ENCODE measurements around the gene DPH5. TPM values are rescaled to one million over a fixed set of nuclear protein-coding genes. Genes with fewer than 3 reads are reported as not detected.
"Not testable (repeated sequence)": the region's sequence is repeated elsewhere in the genome, so short reads cannot be mapped to it uniquely, and the experiment has no call there.

Gene DPH5
- total RNA-seq, 2 donors from 2014 or later: 2.6 to 29.6 TPM

DNA sequence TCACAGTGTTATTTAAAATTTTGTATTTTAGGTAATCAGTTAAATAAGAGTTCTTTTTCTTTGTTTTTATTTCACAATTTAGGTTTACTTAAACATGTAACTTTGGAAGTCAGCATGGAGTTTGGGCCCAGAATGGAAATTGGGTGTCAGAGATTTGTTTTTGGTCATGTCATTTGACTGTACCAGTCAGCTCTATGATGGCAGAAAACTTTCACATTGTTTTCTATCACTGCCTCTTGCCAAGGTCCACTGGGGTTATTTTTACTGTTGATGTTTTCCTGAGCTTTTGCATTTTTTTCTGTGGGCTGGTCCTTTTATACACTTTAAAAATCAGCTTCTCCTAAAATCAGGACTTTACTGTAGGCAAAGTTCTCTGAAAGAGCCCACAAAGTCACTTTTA lies 75.2 kb downstream of the DPH5 start:
- no peak overlapping the region for H3K4me3 ChIP-seq
- intact Hi-C loops (cut with DNase I): no loop called here
- TF ChIP-seq, protein P1, sequence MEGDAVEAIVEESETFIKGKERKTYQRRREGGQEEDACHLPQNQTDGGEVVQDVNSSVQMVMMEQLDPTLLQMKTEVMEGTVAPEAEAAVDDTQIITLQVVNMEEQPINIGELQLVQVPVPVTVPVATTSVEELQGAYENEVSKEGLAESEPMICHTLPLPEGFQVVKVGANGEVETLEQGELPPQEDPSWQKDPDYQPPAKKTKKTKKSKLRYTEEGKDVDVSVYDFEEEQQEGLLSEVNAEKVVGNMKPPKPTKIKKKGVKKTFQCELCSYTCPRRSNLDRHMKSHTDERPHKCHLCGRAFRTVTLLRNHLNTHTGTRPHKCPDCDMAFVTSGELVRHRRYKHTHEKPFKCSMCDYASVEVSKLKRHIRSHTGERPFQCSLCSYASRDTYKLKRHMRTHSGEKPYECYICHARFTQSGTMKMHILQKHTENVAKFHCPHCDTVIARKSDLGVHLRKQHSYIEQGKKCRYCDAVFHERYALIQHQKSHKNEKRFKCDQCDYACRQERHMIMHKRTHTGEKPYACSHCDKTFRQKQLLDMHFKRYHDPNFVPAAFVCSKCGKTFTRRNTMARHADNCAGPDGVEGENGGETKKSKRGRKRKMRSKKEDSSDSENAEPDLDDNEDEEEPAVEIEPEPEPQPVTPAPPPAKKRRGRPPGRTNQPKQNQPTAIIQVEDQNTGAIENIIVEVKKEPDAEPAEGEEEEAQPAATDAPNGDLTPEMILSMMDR (IDR thresholded peaks at IDR 0.05): no peak
- TF ChIP-seq POLR2A (IDR thresholded peaks at IDR 0.05): no peak

DNA sequence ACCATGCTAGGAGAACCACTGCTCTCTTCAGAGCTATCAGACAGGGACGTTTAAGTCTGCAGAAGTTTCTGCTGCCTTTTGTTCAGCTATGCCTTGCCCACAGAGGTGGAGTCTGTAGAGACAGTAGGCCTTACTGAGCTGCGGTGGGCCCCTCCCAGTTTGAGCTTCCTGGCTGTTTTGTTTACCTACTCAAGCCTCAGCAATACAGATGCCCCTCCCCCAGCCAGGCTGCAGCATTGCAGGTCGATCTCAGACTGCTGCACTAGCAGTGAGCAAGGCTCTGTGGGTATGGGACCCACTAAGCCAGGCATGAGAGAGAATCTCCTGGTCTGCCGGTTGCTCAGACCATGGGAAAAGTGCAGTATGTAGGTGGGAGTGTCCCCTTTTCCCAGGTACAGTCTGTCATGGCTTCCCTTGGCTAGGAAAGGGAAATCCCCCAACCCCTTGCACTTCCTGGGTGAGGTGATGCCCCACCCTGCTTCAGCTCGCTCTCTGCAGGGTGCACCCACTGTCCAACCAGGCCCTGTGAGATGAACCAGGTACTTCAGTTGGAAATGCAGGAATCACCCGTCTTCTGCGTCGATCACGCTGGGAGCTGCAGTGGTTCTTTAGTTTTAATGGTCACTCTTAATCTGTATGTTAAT lies 75.9 kb downstream of the DPH5 start:
- H3K9me3 ChIP-seq; H3K27ac ChIP-seq; H3K4me1 ChIP-seq; H3K36me3 ChIP-seq (replicated peaks in 1 of 2; ENCODE audit: insufficient read depth in 1 of 2, low read depth in 2 of 2); H3K27me3 ChIP-seq; intact Hi-C loops (cut with DNase I); ATAC-seq; H3K4me3 ChIP-seq: not testable (repeated sequence)
- peak; percentile 31 to 53 (median 47) for DNase-seq
- 65 to 73% methylated on average over 8 to 9 of the region's 9 CpGs for WGBS, 2 donors

More for the DNA sequence above, 75.2 kb downstream of the DPH5 start:
- Histone ChIP-seq H3K4me1 (peaks cover 7% of the 10 kb centered on the region), H3K27me3 (no peaks in the 10 kb centered on the region), H3K27ac (no peak overlapping the region), H3K36me3 (replicated peaks in 1 of 2; ENCODE audit: insufficient read depth in 1 of 2, low read depth in 2 of 2) (peaks cover 0 to 1% of the 10 kb centered on the region in 2 donors), H3K9me3 (no peaks in the 10 kb centered on the region)
- no peak for DNase-seq
- ATAC-seq: no peak

DNA sequence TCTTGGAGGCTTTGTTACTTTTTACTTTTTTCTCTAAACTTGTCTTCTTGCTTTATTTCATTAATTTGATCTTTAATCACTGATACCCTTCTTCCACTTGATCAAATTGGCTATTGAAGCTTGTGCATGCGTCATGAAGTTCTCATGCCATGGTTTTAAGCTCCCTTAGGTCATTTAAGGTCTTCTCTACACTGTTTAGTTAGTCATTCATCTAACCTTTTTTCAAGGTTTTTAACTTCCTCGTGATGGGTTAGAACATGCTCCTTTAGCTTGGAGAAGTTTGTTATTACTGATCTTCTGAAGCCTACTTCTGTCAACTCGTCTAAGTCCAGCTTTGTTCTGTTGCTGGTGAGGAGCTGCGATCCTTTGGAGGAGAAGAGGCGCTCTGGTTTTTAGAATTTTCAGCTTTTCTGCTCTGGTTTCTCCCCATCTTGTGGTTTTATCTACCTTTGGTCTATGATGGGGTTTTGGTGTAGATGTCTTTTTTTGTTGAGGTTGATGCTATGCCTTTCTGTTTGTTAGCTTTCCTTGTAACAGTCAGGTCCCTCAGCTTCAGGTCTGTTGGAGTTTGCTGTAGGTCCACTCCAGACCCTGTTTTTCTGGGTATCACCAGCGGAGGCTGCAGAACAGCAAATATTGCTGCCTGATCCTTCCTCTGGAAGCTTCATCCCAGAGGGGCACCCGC lies 76.7 kb downstream of the DPH5 start:
- H3K36me3 ChIP-seq (replicated peaks in 1 of 2; ENCODE audit: insufficient read depth in 1 of 2, low read depth in 2 of 2); ATAC-seq; DNase-seq; H3K9me3 ChIP-seq; H3K4me3 ChIP-seq; intact Hi-C loops (cut with DNase I); H3K27ac ChIP-seq; H3K4me1 ChIP-seq; H3K27me3 ChIP-seq: not testable (repeated sequence)
- 86 to 93% methylated on average over 7 of the region's 7 CpGs for WGBS, 2 donors

DNA sequence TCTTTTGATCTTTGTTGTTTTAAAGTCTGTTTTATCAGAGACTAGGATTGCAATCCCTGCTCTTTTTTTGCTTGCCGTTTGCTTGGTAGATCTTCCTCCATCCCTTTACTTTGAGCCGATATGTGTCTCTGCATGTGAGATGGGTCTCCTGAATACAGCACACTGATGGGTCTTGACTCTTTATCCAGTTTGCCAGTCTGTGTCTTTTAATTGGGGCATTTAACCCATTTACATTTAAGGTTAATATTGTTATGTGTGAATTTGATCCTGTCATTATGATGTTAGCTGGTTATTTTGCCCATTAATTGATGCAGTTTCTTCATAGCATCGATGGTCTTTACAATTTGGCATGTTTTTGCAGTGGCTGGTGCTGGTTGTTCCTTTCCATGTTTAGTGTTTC lies 77.8 kb downstream of the DPH5 start:
- H3K27ac ChIP-seq; H3K27me3 ChIP-seq; H3K36me3 ChIP-seq (replicated peaks in 1 of 2; ENCODE audit: insufficient read depth in 1 of 2, low read depth in 2 of 2); H3K9me3 ChIP-seq; DNase-seq; intact Hi-C loops (cut with DNase I); ATAC-seq; H3K4me1 ChIP-seq; H3K4me3 ChIP-seq: not testable (repeated sequence)
- 94 to 98% methylated on average over 3 of the region's 3 CpGs for WGBS, 2 donors

DNA sequence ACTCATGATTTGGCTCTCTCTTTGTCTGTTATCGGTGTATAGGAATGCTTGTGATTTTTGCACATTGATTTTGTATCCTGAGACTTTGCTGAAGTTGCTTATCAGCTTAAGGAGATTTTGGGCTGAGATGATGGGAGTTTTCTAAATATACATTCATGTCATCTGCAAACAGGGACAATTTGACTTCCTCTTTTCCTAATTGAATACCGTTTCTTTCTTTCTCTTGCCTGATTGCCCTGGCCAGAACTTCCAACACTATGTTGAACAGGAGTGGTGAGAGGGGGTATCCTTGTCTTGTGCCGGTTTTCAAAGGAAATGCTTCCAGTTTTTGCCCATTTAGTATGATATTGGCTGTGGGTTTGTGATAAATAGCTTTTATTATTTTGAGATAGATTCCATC lies 79.5 kb downstream of the DPH5 start:
- H3K36me3 ChIP-seq (replicated peaks in 1 of 2; ENCODE audit: insufficient read depth in 1 of 2, low read depth in 2 of 2); H3K27ac ChIP-seq; H3K4me3 ChIP-seq; H3K9me3 ChIP-seq; H3K27me3 ChIP-seq; DNase-seq; H3K4me1 ChIP-seq; intact Hi-C loops (cut with DNase I); ATAC-seq: not testable (repeated sequence)
- WGBS, 2 donors: 90 to 95% methylated on average over 3 of the region's 3 CpGs

DNA sequence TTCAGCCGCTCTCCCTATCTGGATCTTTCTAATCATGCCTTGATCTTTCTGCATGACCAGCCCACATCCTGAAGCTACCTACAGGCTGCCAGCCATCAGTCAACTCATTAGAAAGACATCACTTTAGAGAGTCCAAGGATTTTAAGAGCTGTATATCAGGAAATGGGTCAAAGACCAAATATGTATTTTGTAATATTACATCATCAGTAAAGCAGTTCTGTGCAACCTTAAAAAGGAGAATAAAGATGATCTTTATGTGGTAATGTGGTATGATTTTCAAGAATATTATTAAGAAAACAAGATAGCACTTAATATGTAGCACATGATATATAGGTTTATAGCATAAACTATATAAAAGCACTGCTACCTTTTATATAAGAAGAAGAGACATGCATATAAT lies 82.1 kb downstream of the DPH5 start:
- no peak overlapping the region for H3K27ac ChIP-seq
- no peak for ATAC-seq
- no peaks in the 10 kb centered on the region for H3K4me1 ChIP-seq
- no peak for TF ChIP-seq POLR2A (IDR thresholded peaks at IDR 0.05)
- TF ChIP-seq, protein P1 (IDR thresholded peaks at IDR 0.05): no peak
- no peak overlapping the region for H3K4me3 ChIP-seq
- WGBS, 2 donors: 90 to 96% methylated on average over 1 of the region's 1 CpG
- H3K36me3 ChIP-seq (replicated peaks in 1 of 2; ENCODE audit: insufficient read depth in 1 of 2, low read depth in 2 of 2): no peaks in the 10 kb centered on the region
- no peaks in the 10 kb centered on the region for H3K27me3 ChIP-seq
- no peaks in the 10 kb centered on the region for H3K9me3 ChIP-seq
- DNase-seq: no peak
- intact Hi-C loops (cut with DNase I): no loop called here
